Muscle layer of duodenum (tissue), 2 donors: ENCODE measurements around the gene ZDBF2.
A peak's percentile ranks its signal among the peaks of the same experiment; 100 is the strongest.
"Not testable (repeated sequence)": the region's sequence is repeated elsewhere in the genome, so short reads cannot be mapped to it uniquely, and the experiment has no call there.

Source experiments
- H3K27ac ChIP-seq: one replicate; pipeline ENCODE4 v1.7.0; 2013; ENCODE audit warnings: mild to moderate bottlenecking, low read length
- H3K27me3 ChIP-seq: one replicate; pipeline ENCODE4 v1.7.0; 2013; ENCODE audit warnings: low read depth, mild to moderate bottlenecking, control low read depth, low read length
- H3K36me3 ChIP-seq, 2 donors: one replicate each; pipeline ENCODE4 v1.7.0; 2013; ENCODE audit warnings: low read length in 2 of 2, control low read depth in 1 of 2, mild to moderate bottlenecking in 1 of 2; ENCODE audit not compliant: insufficient read depth in 2 of 2, control insufficient read depth in 1 of 2
- H3K4me1 ChIP-seq, 2 donors: one replicate each; pipeline ENCODE4 v1.7.0; 2013; ENCODE audit warnings: low read length in 2 of 2, mild to moderate bottlenecking in 2 of 2, control low read depth in 1 of 2, moderate library complexity in 1 of 2; ENCODE audit not compliant: insufficient read depth in 2 of 2, control insufficient read depth in 1 of 2
- H3K4me3 ChIP-seq, 2 donors: one replicate each; pipeline ENCODE4 v1.7.0; 2013; ENCODE audit warnings: low read length in 2 of 2, low read depth in 1 of 2, mild to moderate bottlenecking in 1 of 2
- H3K9me3 ChIP-seq, 2 donors: one replicate each; pipeline ENCODE4 v1.7.0; 2013; ENCODE audit warnings: low read length in 2 of 2, control low read depth in 1 of 2, mild to moderate bottlenecking in 1 of 2; ENCODE audit not compliant: control insufficient read depth in 1 of 2
- donor health status: healthy.

Gene ZDBF2

DNA sequence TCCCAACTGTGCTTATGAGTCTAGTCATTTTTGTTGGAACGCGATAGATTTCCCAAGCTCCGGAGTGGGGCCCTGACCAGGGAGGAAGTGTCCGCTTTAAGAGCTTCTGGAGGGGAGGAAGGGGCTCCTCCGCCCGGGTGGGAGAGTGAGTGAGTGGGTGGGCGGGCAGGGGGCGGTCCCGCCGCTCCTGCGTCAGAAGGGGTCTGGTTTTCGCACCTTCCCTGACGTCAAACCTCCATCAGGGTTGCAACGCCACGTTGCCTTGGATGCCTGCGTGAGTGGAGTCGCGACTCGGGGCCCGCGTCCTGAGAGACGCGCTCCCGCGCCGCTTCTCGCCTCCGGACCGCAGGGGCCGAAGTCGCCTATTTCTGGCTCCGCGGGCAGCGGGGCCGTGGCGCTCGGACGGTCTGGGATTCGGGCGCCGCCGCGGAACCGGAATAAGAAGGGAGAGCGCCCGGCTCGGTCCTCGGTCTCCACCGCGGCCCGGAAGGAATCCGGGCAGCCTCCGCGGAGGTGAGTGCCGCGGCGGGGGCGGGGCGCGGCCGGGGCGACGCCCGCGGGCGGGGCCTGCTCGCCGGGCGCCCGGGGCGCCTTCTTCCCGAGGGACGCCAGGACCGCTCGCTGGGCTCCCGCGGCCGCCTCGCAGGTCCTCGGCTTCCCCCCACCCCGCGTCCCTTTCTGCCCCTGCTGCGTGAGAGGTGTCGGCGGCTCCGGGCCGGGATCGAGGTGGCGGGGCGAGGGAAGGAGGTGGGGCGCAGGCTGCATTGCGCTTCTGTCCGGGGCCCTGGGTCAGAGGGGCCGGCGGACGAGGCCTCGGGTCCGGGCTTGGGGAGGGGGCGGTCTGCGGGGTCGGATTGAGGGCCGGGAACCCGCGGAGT is at the start of gene ZDBF2:
Gene ZDBF2, plus strand, starts transcription at position 230 of the 878 bp plus-strand sequence. CDS start 7,187 bp downstream, outside the sequence.
- Histone ChIP-seq H3K9me3 (no peaks in the 10 kb centered on the region), H3K4me1 (peaks cover 0 to 7% of the 10 kb centered on the region in 2 donors), H3K36me3 (no peaks in the 10 kb centered on the region), H3K27me3 (peaks cover 32% of the 10 kb centered on the region), H3K27ac (no peak within 1 kb of the TSS), H3K4me3 (peak within 1 kb of the TSS; percentile 73 to 74)

DNA sequence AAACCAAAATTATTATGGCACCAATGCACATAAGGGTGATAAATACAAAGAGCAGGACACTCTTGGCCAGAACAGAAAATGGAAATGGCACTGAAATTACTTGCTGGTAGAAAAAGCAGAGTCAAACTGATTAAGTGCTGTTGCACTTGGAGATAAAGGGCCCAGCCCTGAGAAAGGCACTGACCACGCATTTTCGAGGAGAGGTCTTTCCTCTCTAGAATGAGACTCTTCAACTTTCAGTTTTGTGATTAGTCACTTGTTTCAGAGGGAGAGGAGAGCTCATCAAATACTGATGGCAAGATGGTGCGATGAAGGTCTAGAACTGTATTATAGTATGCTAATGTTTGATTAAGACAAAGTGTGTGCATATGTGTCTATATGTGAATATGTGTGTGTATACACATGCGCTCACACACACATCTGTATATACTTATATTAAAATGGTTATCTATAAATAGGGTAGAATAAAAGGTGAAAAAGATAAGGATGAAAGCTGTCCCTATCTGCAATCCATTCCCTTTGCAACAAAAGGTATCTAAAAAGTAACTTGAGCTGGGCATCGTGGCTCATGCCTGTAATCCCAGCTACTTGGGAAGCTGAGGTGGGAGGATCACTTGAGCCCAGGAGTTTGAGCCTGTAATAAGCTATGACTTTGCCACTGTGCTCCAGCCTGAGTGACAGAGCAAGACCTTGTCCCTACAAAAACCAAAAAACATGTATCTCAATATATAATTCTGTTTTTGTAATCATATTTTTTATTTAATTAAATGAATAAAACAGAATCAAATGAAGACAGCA is 48.8 kb upstream of the ZDBF2 start:
- Histone ChIP-seq H3K4me1 (no peaks in the 10 kb centered on the region), H3K27ac (no peak overlapping the region), H3K4me3 (no peak overlapping the region), H3K9me3 (peaks cover 0 to 8% of the 10 kb centered on the region in 2 donors), H3K27me3 (no peaks in the 10 kb centered on the region), H3K36me3 (no peaks in the 10 kb centered on the region)

DNA sequence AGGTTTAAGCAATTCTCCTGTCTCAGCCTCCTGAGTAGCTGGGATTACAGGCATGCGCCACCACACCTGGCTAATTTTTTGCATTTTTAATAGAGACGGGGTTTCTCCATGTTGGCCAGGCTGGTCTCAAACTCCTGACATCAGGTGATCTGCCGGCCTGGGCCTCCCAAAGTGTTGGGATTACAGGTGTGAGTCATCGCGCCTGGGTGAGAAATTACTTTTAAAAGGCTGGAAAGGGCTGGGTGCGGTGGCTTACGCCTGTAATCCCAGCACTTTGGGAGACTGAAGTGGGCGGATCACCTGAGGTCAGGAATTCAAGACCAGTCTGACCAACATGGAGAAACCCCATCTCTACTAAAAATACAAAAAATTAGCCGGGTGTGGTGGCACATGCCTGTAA is 45.8 kb upstream of the ZDBF2 start:
- not testable (repeated sequence) for H3K27me3 ChIP-seq, H3K27ac ChIP-seq, H3K36me3 ChIP-seq, H3K4me3 ChIP-seq, H3K4me1 ChIP-seq, H3K9me3 ChIP-seq

DNA sequence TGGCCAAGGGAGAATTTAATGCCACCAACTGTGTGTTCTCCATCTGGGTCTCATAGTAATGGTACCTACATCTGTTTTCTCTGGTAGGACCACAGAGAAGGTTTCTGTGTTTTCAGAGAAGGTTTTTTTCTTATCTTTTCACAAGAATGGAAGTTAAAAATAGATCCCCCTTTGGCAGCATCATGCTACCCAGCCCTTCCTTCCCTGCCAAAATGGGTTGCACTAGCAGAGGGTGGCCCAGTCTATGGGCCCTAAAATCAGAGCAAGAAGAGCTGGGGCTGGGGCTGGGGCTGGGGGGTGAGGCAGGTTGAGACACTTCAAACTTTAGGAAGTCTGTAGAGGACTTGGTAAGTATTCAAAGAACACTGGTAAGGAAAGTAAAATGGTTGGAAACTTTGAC is 44.8 kb upstream of the ZDBF2 start:
- H3K27ac ChIP-seq, result no peak overlapping the region
- no peaks in the 10 kb centered on the region for H3K27me3 ChIP-seq
- H3K36me3 ChIP-seq, result no peaks in the 10 kb centered on the region
- H3K4me3 ChIP-seq, result no peak overlapping the region
- no peaks in the 10 kb centered on the region for H3K9me3 ChIP-seq
- H3K4me1 ChIP-seq, result no peaks in the 10 kb centered on the region

DNA sequence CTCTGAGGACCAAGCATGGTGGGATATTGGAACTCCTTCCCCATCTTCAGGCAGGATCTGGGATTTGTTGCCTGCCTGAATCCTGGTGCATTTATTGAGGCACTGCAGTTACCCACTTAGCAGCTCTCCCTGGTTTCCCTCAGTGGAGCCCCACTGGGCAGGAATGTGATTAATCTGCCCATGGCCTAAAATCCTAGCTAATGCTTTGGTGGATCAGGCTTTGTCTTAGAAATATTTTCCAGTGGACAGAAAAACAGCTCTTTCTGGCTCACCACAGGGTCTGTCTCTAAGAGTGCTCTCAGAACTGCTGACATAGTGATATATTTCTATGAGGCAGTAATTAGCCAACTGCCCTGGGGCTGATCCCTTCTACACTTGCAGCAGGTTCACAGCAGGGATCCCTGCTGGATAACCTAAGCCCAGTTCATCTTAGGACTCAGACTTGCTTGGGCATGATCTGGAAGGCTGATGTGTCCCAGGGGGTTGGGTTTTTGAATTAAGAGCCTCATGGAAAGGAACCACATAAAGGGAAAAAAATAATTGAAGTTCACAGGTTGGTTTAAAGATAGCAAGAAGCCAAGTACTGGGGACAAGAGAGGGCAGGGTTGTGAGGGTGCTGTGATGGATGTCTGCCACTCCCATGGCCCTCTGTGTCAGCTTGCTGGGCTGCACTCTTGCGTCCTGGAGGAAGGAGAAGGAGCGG is 44.3 kb upstream of the ZDBF2 start:
- no peaks in the 10 kb centered on the region for H3K36me3 ChIP-seq
- no peaks in the 10 kb centered on the region for H3K9me3 ChIP-seq
- no peak overlapping the region for H3K4me3 ChIP-seq
- H3K27ac ChIP-seq, result no peak overlapping the region
- H3K27me3 ChIP-seq, result no peaks in the 10 kb centered on the region
- H3K4me1 ChIP-seq, result no peaks in the 10 kb centered on the region

DNA sequence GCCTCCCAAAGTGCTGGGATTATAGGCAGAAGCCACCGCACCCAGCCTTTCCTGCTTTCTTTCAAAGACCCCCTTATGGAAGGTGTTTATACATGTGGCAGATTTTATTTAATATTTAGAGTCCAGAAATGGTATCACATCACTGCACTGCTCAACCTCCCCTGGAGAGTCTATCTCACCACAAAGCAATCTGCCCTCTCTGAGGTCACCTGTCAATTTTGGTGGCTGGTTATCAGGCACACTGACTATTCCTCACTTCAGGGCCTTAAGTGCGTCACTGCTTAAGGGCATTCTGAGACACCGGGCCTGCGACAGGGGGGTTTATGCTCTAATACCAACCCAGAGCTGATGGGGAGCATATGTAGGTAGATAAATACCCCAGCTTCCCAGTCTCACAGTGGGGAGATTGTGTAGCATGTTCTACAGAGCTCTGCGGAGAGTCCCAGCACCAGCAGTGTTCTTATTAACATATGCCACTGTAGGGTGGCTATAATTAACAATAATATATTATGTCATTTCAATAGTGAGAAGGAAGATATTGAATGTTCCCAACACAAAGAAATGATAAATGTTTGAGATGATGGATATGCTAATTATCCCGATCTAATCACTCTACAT is 42.7 kb upstream of the ZDBF2 start:
- no peak overlapping the region for H3K27ac ChIP-seq
- no peaks in the 10 kb centered on the region for H3K4me1 ChIP-seq
- peaks cover 0 to 2% of the 10 kb centered on the region in 2 donors for H3K9me3 ChIP-seq
- H3K36me3 ChIP-seq, result no peaks in the 10 kb centered on the region
- no peak overlapping the region for H3K4me3 ChIP-seq
- H3K27me3 ChIP-seq, result no peaks in the 10 kb centered on the region

DNA sequence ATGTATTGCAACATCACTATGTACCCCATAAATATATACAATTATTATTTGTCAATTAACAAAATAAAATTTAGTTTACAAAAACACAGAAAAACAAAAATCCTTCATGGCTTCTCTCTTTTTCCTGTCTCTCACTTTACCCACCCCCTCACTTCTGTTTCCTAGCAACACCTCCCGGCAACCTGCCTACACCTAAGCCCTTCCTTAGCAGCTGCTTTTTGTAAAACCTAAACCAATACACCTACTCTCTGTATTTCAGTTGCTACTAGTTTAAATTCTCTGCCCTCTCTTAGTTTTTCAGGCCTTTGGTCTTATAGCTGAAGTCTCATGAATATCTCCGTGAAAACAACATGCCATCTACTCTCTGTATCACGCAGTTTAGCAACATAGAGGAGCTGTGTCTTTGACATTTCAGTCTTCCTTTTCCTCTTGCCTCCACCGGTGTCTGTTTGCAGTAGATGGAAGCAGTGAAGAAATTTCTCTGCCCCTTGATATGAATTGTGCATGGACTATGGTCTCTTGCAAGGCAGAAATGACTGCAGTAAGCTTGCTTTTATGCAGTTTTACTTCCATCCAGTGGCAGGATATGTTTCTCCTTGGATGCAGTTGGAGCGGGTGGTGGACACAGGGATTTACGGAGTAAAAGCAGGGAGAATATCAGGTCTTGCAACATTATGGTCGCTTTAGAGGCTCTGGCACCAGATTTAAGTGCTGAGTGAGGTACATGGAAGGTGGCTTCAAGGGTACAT is 42.0 kb upstream of the ZDBF2 start:
- Histone ChIP-seq H3K36me3 (no peaks in the 10 kb centered on the region), H3K4me3 (no peak overlapping the region), H3K4me1 (no peaks in the 10 kb centered on the region), H3K9me3 (peaks cover 0 to 2% of the 10 kb centered on the region in 2 donors), H3K27me3 (no peaks in the 10 kb centered on the region), H3K27ac (no peak overlapping the region)

DNA sequence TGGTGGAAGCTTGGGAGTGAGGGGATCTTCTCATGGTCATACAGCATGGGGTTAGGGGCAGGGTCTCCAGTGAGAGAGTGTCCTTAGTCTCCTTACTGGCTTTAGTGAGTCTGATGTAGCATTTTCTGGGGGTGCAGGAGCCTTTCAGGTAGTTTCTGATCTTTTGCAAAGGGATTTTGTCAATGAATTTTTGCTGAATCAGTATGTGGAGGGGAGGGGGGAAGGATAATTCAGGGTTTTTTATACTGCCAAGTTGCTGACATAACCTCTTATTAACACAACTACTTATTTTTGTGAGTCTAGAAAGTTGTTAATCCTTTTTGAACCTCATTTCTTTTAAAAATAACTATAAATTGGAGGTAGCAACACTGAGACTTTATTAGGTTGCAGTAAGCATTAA is 35.3 kb upstream of the ZDBF2 start:
- Histone ChIP-seq H3K4me1 (no peaks in the 10 kb centered on the region), H3K27ac (no peak overlapping the region), H3K9me3 (peaks cover 0 to 2% of the 10 kb centered on the region in 2 donors), H3K4me3 (no peak overlapping the region), H3K36me3 (no peaks in the 10 kb centered on the region), H3K27me3 (no peaks in the 10 kb centered on the region)

DNA sequence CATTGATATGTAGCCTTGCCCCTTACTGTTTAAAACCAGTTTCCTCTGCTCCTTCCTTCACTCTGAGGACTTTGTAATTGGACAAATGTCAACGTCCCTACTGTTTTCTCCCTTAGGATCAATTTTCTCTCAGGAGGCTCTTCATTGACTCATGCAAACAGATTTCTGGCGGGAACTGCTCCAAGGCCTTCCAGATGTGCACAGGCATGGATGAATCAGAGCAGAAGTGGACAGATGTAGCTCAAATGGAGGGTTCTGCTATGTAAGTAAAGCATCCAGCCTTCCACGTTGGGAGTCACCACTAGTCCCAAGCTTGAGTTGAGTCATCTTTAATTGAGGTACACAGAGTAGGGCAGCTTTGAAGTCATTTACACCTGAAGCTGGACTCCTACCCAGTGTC is 34.1 kb upstream of the ZDBF2 start:
- H3K9me3 ChIP-seq, result peaks cover 0 to 2% of the 10 kb centered on the region in 2 donors
- no peaks in the 10 kb centered on the region for H3K4me1 ChIP-seq
- no peaks in the 10 kb centered on the region for H3K27me3 ChIP-seq
- no peaks in the 10 kb centered on the region for H3K36me3 ChIP-seq
- no peak overlapping the region for H3K4me3 ChIP-seq
- no peak overlapping the region for H3K27ac ChIP-seq

DNA sequence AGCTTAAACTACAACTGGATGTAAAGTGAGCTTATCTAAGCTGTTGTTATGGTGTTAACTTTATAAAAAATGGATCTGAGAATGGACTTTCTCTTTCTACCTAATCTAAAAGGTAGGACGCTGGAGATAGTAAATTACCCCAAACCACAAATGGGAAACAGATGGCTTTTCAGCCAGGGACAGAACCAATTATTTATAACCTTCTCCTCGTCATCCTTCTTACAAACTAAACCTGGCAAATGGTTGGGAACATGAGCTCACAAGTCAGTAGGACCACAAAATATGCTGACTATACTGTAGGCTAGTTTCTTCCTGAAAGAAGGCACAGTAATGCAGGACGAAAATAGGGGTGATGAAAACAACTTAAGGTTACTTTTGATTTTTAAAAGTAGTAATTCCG is 32.7 kb upstream of the ZDBF2 start:
- no peaks in the 10 kb centered on the region for H3K4me1 ChIP-seq
- H3K9me3 ChIP-seq, result no peaks in the 10 kb centered on the region
- no peaks in the 10 kb centered on the region for H3K27me3 ChIP-seq
- no peak overlapping the region for H3K27ac ChIP-seq
- H3K36me3 ChIP-seq, result no peaks in the 10 kb centered on the region
- no peak overlapping the region for H3K4me3 ChIP-seq
